Measurements from ENCODE around the gene RRBP1. TPM values are rescaled to one million over a fixed set of nuclear protein-coding genes. Genes with fewer than 3 reads are reported as not detected.

The RRBP1 gene
- total RNA-seq, 1 donor from 2014 or later, result 101 TPM

DNA sequence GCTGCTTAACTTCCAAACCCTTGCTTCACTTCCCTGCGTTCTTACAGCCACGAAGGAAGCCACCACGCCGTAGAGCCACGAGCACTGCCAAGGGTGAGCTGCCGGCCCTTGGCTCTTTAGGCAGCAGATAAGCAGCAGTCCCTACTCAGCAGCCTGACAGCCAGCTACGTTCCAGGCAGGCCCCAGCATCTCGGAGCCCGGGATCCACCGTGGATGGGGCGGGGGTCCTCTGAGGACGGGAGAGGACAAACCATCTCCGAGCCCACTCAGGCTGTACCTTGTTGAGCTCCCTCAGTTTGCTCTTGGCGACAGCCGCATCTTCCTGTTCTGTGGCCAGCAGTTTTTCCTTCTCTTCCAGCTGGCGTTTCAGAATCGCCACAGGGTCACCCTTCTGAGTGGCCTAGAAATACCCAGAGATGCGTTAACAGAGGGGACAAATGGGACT, 40.5 kb downstream of the RRBP1 start:
- Histone ChIP-seq H3K4me3 (no peak overlapping the region), H3K27ac (no peak overlapping the region), H3K27me3 (no peaks in the 10 kb centered on the region), H3K9me3 (no peaks in the 10 kb centered on the region), H3K36me3 (peaks cover 17 to 28% of the 10 kb centered on the region in 2 donors), H3K4me1 (peaks cover 14 to 40% of the 10 kb centered on the region in 2 donors)
- intact Hi-C loops (cut with DNase I), result no loop called here
- DNase-seq (ENCODE audit: low spot score in 2 of 2), result no peak
- TF ChIP-seq, protein P1, sequence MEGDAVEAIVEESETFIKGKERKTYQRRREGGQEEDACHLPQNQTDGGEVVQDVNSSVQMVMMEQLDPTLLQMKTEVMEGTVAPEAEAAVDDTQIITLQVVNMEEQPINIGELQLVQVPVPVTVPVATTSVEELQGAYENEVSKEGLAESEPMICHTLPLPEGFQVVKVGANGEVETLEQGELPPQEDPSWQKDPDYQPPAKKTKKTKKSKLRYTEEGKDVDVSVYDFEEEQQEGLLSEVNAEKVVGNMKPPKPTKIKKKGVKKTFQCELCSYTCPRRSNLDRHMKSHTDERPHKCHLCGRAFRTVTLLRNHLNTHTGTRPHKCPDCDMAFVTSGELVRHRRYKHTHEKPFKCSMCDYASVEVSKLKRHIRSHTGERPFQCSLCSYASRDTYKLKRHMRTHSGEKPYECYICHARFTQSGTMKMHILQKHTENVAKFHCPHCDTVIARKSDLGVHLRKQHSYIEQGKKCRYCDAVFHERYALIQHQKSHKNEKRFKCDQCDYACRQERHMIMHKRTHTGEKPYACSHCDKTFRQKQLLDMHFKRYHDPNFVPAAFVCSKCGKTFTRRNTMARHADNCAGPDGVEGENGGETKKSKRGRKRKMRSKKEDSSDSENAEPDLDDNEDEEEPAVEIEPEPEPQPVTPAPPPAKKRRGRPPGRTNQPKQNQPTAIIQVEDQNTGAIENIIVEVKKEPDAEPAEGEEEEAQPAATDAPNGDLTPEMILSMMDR (IDR thresholded peaks at IDR 0.05), result no peak

GRCh38 chr20:17640875-17641378, 41.1 kb downstream of the RRBP1 start:
- peaks cover 20 to 46% of the 10 kb centered on the region in 2 donors for H3K4me1 ChIP-seq
- TF ChIP-seq, protein P1 (IDR thresholded peaks at IDR 0.05), result no peak
- no peak for DNase-seq (ENCODE audit: low spot score in 2 of 2)
- H3K27me3 ChIP-seq, result no peaks in the 10 kb centered on the region
- no peaks in the 10 kb centered on the region for H3K9me3 ChIP-seq
- no peak overlapping the region for H3K27ac ChIP-seq
- peaks cover 17 to 28% of the 10 kb centered on the region in 2 donors for H3K36me3 ChIP-seq
- intact Hi-C loops (cut with DNase I), result no loop called here
- H3K4me3 ChIP-seq, result no peak overlapping the region

GRCh38 chr20:17640146-17640874, 41.7 kb downstream of the RRBP1 start:
- TF ChIP-seq, protein P1 (IDR thresholded peaks at IDR 0.05), result no peak
- no peak overlapping the region for H3K27ac ChIP-seq
- H3K27me3 ChIP-seq, result no peaks in the 10 kb centered on the region
- no peaks in the 10 kb centered on the region for H3K9me3 ChIP-seq
- H3K4me3 ChIP-seq, result no peak overlapping the region
- intact Hi-C loops (cut with DNase I), result no loop called here
- peaks cover 26 to 53% of the 10 kb centered on the region in 2 donors for H3K4me1 ChIP-seq
- no peak for DNase-seq (ENCODE audit: low spot score in 2 of 2)
- H3K36me3 ChIP-seq, result peaks cover 19 to 30% of the 10 kb centered on the region in 2 donors

GRCh38 chr20:17638835-17639407, 43.1 kb downstream of the RRBP1 start:
- intact Hi-C loops (cut with DNase I), result no loop called here
- H3K27ac ChIP-seq, result no peak overlapping the region
- TF ChIP-seq, protein P1 (IDR thresholded peaks at IDR 0.05), result no peak

GRCh38 chr20:17637985-17638640, 43.9 kb downstream of the RRBP1 start:
- DNase-seq (ENCODE audit: low spot score in 2 of 2), result no peak
- intact Hi-C loops (cut with DNase I), result no loop called here
- Histone ChIP-seq H3K27ac (no peak overlapping the region), H3K4me3 (no peak overlapping the region), H3K4me1 (peaks cover 31 to 52% of the 10 kb centered on the region in 2 donors), H3K36me3 (peaks cover 34 to 48% of the 10 kb centered on the region in 2 donors), H3K27me3 (no peaks in the 10 kb centered on the region), H3K9me3 (no peaks in the 10 kb centered on the region)
- TF ChIP-seq, protein P1 (IDR thresholded peaks at IDR 0.05), result no peak

More at GRCh38 chr20:17638835-17639407, 43.1 kb downstream of the RRBP1 start:
- peaks cover 35 to 56% of the 10 kb centered on the region in 2 donors for H3K4me1 ChIP-seq
- no peaks in the 10 kb centered on the region for H3K27me3 ChIP-seq
- no peaks in the 10 kb centered on the region for H3K9me3 ChIP-seq
- no peak for DNase-seq (ENCODE audit: low spot score in 2 of 2)
- H3K4me3 ChIP-seq, result no peak overlapping the region
- H3K36me3 ChIP-seq, result peaks cover 26 to 40% of the 10 kb centered on the region in 2 donors
